SK-N-SH treated with all-trans-retinoic acid at 6 μM for 48 hours (cell line): Measurements from ENCODE around the gene ASB6.

Source experiments
- ATAC-seq: fragments of 200-7000 bp; cut with Tn5 transposase; 3 replicates; pipeline ENCODE4 v1.9.1; 2020; ENCODE audit warnings: mild to moderate bottlenecking, moderate library complexity
- ARNTL ChIP-seq: fragments of 450-650 bp; formaldehyde crosslinking; IDR thresholded peaks from 2 replicates; pipeline ENCODE4 v1.5.0; 2020; ENCODE audit warnings: low read depth, mild to moderate bottlenecking, moderate library complexity, borderline replicate concordance
- BACH2 ChIP-seq: fragments of 250-450 bp; sonication (Bioruptor Pico); IDR thresholded peaks from 2 replicates; pipeline ENCODE4 v1.9.0; 2021; ENCODE audit warnings: mild to moderate bottlenecking, borderline replicate concordance
- CSDC2 ChIP-seq: fragments of 250-450 bp; sonication (Bioruptor Pico); IDR thresholded peaks from 2 replicates; pipeline ENCODE4 v1.5.0; 2020; ENCODE audit warnings: mild to moderate bottlenecking, moderate library complexity
- ESRRG ChIP-seq: fragments of 250-450 bp; sonication (Bioruptor Pico); IDR thresholded peaks from 2 replicates; pipeline ENCODE4 v1.6.1; 2021; ENCODE audit warnings: mild to moderate bottlenecking
- GLIS3 ChIP-seq: fragments of 250-450 bp; sonication (Bioruptor Pico); IDR thresholded peaks from 2 replicates; pipeline ENCODE4 v1.5.0; 2020; ENCODE audit warnings: mild to moderate bottlenecking, moderate library complexity
- ISL1 ChIP-seq: fragments of 250-450 bp; sonication (Bioruptor Pico); IDR thresholded peaks from 2 replicates; pipeline ENCODE4 v2.1.2; 2022; ENCODE audit warnings: mild to moderate bottlenecking, moderate library complexity
- OSR1 ChIP-seq: fragments of 250-450 bp; sonication (Bioruptor Pico); IDR thresholded peaks from 2 replicates; pipeline ENCODE4 v1.8.0; 2022; ENCODE audit warnings: moderate library complexity, mild to moderate bottlenecking, inconsistent platforms
- PPARA ChIP-seq: fragments of 250-450 bp; sonication (Bioruptor Pico); IDR thresholded peaks from 2 replicates; pipeline ENCODE4 v1.5.0; 2020; ENCODE audit warnings: mild to moderate bottlenecking, borderline replicate concordance
- RARB ChIP-seq: fragments of 250-450 bp; sonication (Bioruptor Pico); IDR thresholded peaks from 2 replicates; pipeline ENCODE4 v1.8.0; 2021; ENCODE audit warnings: mild to moderate bottlenecking, moderate library complexity
- SNAI2 ChIP-seq: fragments of 250-450 bp; sonication (Bioruptor Pico); IDR thresholded peaks from 2 replicates; pipeline ENCODE4 v1.5.0; 2020; ENCODE audit warnings: mild to moderate bottlenecking, moderate library complexity
- TCF4 ChIP-seq: fragments of 250-450 bp; sonication (Bioruptor Pico); IDR thresholded peaks from 2 replicates; pipeline ENCODE4 v1.8.0; 2021; ENCODE audit warnings: mild to moderate bottlenecking, moderate library complexity, borderline replicate concordance
- TOX ChIP-seq: fragments of 250-450 bp; sonication (Bioruptor Pico); IDR thresholded peaks from 2 replicates; pipeline ENCODE4 v1.8.0; 2021; ENCODE audit warnings: mild to moderate bottlenecking, moderate library complexity, borderline replicate concordance
- ZC3H10 ChIP-seq: fragments of 250-450 bp; sonication (Bioruptor Pico); IDR thresholded peaks from 2 replicates; pipeline ENCODE4 v1.5.1; 2021; ENCODE audit warnings: mild to moderate bottlenecking, moderate library complexity
- ZFP30 ChIP-seq: fragments of 450-650 bp; formaldehyde crosslinking; IDR thresholded peaks from 2 replicates; pipeline ENCODE4 v1.5.0; 2022; ENCODE audit warnings: mild to moderate bottlenecking, moderate library complexity
- ZNF565 ChIP-seq: fragments of 450-650 bp; formaldehyde crosslinking; conservative IDR thresholded peaks from 2 replicates; pipeline ENCODE4 v1.5.0; 2020; ENCODE audit warnings: low read depth, mild to moderate bottlenecking, moderate library complexity
- ZNF70 ChIP-seq: fragments of 450-650 bp; formaldehyde crosslinking; IDR thresholded peaks from 2 replicates; pipeline ENCODE4 v1.5.0; 2020; ENCODE audit warnings: mild to moderate bottlenecking, moderate library complexity
- ZNF8 ChIP-seq: fragments of 450-650 bp; formaldehyde crosslinking; IDR thresholded peaks from 2 replicates; pipeline ENCODE4 v1.5.0; 2020; ENCODE audit warnings: mild to moderate bottlenecking, moderate library complexity
- TF ChIP-seq, protein P1 (sequence below): fragments of 250-450 bp; sonication (Bioruptor Pico); IDR thresholded peaks from 2 replicates; pipeline ENCODE4 v1.5.1; 2021; ENCODE audit warnings: mild to moderate bottlenecking, moderate library complexity
- TF ChIP-seq, protein P2 (sequence below): fragments of 250-450 bp; sonication (Bioruptor Pico); IDR thresholded peaks from 2 replicates; pipeline ENCODE4 v1.8.0; 2020; ENCODE audit warnings: mild to moderate bottlenecking, moderate library complexity, borderline replicate concordance
- TF ChIP-seq, protein P3 (sequence below): fragments of 250-450 bp; sonication (Bioruptor Pico); IDR thresholded peaks from 2 replicates; pipeline ENCODE4 v1.8.0; 2021; ENCODE audit warnings: low read depth, mild to moderate bottlenecking, moderate library complexity, borderline replicate concordance

Gene ASB6

DNA sequence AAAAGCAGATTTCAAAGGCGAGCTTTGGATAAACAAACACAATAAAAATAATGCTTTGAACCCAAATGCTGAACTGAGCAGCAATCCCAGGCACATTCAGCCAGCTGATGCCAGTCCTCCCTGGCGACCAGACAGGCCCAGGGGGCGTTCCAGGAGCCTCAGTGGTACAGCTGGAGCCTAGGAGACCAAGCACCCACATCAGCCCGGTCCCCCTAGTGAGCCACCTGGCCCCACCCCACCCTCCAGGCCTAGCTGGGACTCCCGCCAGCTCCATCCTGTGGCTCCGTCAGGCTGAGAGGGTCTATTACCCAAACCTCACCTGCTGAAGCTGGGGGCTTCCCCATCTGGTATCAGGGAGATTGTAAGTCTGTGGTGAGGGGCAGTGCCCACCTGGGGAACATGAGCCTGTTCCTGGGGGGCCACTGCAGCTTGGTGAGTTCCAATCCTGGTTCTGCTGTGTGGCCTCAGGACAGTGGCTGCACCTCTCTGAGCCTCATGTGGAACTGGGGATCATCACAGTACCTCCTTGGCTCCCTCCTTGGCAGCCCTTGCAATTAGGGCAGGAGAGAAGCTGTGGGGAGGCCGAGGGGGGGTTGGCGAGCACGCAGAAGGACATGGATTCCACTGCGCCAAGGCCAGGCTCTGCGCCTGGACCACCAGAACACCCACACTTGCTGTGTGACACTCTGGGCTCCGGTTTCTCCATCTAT, 37.7 kb downstream of the ASB6 start (continued):
- TF ChIP-seq, protein P1, sequence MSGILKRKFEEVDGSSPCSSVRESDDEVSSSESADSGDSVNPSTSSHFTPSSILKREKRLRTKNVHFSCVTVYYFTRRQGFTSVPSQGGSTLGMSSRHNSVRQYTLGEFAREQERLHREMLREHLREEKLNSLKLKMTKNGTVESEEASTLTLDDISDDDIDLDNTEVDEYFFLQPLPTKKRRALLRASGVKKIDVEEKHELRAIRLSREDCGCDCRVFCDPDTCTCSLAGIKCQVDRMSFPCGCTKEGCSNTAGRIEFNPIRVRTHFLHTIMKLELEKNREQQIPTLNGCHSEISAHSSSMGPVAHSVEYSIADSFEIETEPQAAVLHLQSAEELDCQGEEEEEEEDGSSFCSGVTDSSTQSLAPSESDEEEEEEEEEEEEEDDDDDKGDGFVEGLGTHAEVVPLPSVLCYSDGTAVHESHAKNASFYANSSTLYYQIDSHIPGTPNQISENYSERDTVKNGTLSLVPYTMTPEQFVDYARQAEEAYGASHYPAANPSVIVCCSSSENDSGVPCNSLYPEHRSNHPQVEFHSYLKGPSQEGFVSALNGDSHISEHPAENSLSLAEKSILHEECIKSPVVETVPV (CRISPR knock-in tag): no peak

DNA sequence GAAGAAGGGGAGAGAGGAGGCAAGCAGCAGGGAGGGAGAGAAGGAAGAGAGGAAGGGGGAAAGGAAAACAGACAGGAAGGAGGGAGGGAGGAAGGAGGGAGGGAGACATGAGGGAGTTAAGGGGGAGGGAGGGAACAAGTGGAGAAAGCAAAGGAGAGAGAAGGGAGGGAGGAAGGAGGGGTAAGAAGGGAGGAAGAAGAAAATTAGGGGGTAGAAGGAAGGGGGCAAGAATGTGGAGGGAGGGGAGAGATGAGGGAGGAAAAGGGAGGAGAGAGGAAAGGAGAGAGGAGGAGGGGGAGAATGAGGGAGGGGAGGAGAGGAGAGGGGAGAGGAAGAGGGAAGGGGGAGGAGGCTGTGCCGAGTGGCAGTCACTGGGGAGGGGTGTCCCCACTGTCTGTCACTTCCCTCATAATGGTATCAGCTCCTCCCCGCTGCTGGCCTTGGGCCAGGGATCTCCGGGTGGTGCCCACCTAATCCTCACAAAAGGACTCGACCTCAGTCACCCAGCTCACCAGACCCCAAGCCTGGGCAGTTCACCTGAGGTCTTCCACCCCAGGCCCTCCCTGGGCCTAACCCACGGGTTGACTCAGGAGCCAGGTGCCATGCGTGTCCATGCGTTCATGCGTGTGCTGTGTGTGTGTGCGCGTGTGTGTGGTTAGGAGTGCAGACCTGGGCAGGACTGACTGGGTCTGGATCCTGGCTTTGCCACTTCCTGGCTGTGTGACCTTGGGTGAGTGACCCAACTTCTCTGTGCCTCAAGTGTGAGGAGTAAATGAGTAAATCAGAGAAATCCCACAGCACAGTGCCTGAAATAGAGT, 39.1 kb downstream of the ASB6 start:
- ATAC-seq: no peak
- TF ChIP-seq, protein P1 (CRISPR knock-in tag): no peak
- TF ChIP-seq TCF4 (CRISPR knock-in tag): no peak
- TF ChIP-seq ZNF8 (CRISPR knock-in tag): no peak
- TF ChIP-seq ZC3H10 (CRISPR knock-in tag): no peak
- TF ChIP-seq, protein P2, sequence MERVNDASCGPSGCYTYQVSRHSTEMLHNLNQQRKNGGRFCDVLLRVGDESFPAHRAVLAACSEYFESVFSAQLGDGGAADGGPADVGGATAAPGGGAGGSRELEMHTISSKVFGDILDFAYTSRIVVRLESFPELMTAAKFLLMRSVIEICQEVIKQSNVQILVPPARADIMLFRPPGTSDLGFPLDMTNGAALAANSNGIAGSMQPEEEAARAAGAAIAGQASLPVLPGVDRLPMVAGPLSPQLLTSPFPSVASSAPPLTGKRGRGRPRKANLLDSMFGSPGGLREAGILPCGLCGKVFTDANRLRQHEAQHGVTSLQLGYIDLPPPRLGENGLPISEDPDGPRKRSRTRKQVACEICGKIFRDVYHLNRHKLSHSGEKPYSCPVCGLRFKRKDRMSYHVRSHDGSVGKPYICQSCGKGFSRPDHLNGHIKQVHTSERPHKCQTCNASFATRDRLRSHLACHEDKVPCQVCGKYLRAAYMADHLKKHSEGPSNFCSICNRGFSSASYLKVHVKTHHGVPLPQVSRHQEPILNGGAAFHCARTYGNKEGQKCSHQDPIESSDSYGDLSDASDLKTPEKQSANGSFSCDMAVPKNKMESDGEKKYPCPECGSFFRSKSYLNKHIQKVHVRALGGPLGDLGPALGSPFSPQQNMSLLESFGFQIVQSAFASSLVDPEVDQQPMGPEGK (CRISPR knock-in tag): no peak
- TF ChIP-seq SNAI2 (CRISPR knock-in tag): no peak
- TF ChIP-seq ARNTL (CRISPR knock-in tag): no peak
- TF ChIP-seq ZNF565: no peak
- TF ChIP-seq BACH2 (CRISPR knock-in tag): no peak
- no peak for TF ChIP-seq ZFP30 (CRISPR knock-in tag)
- TF ChIP-seq, protein P3, sequence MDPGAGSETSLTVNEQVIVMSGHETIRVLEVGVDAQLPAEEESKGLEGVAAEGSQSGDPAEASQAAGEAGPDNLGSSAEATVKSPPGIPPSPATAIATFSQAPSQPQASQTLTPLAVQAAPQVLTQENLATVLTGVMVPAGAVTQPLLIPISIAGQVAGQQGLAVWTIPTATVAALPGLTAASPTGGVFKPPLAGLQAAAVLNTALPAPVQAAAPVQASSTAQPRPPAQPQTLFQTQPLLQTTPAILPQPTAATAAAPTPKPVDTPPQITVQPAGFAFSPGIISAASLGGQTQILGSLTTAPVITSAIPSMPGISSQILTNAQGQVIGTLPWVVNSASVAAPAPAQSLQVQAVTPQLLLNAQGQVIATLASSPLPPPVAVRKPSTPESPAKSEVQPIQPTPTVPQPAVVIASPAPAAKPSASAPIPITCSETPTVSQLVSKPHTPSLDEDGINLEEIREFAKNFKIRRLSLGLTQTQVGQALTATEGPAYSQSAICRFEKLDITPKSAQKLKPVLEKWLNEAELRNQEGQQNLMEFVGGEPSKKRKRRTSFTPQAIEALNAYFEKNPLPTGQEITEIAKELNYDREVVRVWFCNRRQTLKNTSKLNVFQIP (CRISPR knock-in tag): no peak
- TF ChIP-seq CSDC2 (CRISPR knock-in tag): no peak

DNA sequence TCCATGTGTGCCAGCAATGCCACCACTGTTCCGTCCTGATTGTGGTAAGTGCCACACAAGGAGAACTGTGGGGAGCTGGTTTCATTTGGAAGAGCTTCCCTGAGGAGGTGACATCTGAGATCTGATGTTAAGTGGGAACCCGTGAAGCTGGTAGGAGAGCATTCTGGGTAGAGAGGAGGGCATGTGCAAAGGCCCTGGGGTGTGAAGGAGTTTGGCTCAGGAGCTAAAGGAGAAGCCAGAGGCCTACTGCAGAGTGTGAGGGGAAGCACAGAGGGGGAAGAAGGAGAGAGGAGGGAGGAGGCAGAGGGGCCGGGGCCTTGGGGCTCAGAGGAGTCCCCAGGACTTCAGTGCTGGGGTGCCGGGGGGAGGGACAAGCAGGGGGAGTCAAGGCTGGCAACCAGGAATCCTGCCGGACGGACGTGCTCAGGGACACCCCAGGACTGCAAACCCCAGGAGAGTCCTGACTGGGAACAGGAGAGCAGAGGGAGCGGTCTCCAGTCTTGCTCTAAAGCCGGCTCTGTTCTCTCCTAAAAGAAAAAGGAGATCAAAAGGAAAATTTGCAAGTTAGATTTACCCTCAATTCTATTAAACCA, 40.8 kb downstream of the ASB6 start:
- TF ChIP-seq ARNTL (CRISPR knock-in tag): no peak
- no peak for TF ChIP-seq ZNF8 (CRISPR knock-in tag)
- TF ChIP-seq TOX (CRISPR knock-in tag): no peak
- no peak for TF ChIP-seq GLIS3 (CRISPR knock-in tag)
- no peak for ATAC-seq

DNA sequence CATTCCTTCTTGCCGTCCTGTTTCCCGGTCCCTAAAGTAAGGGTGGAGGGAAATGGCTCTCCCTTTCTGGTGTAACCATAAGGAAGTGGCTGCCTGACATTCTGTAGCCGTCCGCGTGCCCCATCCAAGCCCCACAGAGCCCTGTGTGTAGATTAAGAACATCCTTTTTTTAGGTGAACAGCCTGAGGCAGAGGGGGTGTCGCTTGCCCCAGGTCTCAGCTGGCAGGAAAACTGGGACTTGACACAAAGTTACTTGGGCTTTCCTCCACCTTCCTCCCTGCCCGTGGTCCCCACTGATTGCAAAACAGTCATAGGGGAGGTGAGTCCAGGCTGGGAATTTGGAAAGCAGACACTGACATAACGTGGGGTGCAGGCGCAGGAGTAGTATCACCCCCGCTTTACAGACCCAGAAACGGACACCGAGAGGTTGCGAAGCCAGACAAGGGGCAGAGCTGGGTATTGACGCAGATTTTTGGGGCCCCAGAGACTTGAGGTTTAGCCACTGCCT, 43.8 kb downstream of the ASB6 start:
- TF ChIP-seq ESRRG: no peak
- TF ChIP-seq, protein P3 (CRISPR knock-in tag): no peak
- TF ChIP-seq OSR1 (CRISPR knock-in tag): no peak
- no peak for TF ChIP-seq ZC3H10 (CRISPR knock-in tag)
- TF ChIP-seq ZFP30 (CRISPR knock-in tag): no peak
- TF ChIP-seq BACH2 (CRISPR knock-in tag): no peak
- TF ChIP-seq SNAI2 (CRISPR knock-in tag): no peak
- TF ChIP-seq TOX (CRISPR knock-in tag): no peak
- no peak for TF ChIP-seq RARB (CRISPR knock-in tag)
- TF ChIP-seq ISL1 (CRISPR knock-in tag): no peak
- TF ChIP-seq ZNF565: no peak
- no peak for TF ChIP-seq PPARA (CRISPR knock-in tag)
- no peak for TF ChIP-seq GLIS3 (CRISPR knock-in tag)
- no peak for TF ChIP-seq ZNF70
- no peak for ATAC-seq
